GM12801 (cell line): ENCODE measurements around the gene MKRN1.

Experiments
- CTCF ChIP-seq: IDR thresholded peaks from one replicate; pipeline ENCODE4 v1.5.1; 2011; ENCODE audit warnings: control low read depth; ENCODE audit not compliant: insufficient read length; ENCODE audit errors: extremely low read depth

MKRN1 gene

GRCh38 chr7:140453273-140453672 lies 26.0 kb downstream of the MKRN1 start:
- TF ChIP-seq CTCF = no peak

DNA sequence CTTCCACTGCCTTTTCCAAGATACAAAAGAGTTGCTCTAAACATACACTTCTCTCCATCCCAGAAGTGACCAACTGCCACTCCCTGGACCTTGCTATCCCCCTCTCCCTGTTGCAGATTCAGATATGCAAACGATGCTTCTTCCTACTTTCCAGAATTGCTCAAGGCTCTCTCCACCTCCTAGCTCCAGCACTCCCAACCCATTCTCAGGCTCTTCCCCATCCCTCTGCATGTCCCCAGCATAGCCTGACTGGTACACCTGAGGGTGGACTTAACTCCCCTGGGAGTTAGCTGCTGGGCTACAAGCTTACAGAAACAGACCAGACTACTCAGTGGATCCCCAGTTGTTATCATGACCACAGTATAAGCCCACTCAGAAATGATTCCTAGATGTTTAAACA lies 27.6 kb downstream of the MKRN1 start:
- no peak for TF ChIP-seq CTCF

DNA sequence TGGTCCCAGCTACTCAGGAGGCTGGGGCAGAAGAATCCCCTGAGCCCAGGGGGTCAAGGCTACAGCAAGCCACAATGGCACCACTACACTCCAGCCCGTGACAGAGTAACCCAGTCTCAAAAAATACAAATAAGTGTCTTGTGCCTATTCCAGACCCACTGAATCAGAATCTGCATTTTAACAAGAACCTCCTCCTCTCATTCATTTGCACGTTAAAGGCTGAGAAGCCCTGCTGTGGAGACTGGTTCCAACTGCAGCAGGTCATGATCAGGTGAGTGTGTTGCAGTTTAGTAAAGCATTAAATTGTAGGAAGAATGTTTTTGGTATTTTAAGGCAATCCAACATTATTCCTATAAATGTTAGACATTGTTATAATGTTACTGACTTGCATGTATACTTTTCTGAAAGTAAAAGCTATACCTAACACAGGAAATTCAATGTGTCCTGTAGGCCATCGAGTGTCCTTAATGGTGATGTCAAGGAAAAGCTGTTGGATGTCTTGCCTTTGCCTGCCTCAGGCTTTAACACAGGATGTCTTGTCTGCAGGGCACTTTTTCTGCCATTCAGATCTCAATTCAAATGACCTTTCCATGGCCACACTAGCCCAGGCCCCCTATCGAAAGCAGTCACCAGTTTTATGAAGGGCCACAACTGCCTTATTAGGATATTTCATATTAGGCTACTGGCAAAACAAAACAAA lies 30.4 kb downstream of the MKRN1 start:
- no peak for TF ChIP-seq CTCF

GRCh38 chr7:140447841-140448240 lies 31.5 kb downstream of the MKRN1 start:
- TF ChIP-seq CTCF = no peak

GRCh38 chr7:140446467-140446866 lies 32.8 kb downstream of the MKRN1 start:
- TF ChIP-seq CTCF = no peak

- TF ChIP-seq CTCF = no peak
These were observed 37.8 kb downstream of the MKRN1 start for GRCh38 chr7:140441519-140441918.

GRCh38 chr7:140440593-140440992 lies 38.7 kb downstream of the MKRN1 start:
- no peak for TF ChIP-seq CTCF
